Measurements from ENCODE around the gene BSDC1.
A peak's percentile ranks its signal among the peaks of the same experiment; 100 is the strongest.
"Not testable (repeated sequence)": the region's sequence is repeated elsewhere in the genome, so short reads cannot be mapped to it uniquely, and the experiment has no call there.

Gene BSDC1, protein sequence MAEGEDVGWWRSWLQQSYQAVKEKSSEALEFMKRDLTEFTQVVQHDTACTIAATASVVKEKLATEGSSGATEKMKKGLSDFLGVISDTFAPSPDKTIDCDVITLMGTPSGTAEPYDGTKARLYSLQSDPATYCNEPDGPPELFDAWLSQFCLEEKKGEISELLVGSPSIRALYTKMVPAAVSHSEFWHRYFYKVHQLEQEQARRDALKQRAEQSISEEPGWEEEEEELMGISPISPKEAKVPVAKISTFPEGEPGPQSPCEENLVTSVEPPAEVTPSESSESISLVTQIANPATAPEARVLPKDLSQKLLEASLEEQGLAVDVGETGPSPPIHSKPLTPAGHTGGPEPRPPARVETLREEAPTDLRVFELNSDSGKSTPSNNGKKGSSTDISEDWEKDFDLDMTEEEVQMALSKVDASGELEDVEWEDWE

DNA sequence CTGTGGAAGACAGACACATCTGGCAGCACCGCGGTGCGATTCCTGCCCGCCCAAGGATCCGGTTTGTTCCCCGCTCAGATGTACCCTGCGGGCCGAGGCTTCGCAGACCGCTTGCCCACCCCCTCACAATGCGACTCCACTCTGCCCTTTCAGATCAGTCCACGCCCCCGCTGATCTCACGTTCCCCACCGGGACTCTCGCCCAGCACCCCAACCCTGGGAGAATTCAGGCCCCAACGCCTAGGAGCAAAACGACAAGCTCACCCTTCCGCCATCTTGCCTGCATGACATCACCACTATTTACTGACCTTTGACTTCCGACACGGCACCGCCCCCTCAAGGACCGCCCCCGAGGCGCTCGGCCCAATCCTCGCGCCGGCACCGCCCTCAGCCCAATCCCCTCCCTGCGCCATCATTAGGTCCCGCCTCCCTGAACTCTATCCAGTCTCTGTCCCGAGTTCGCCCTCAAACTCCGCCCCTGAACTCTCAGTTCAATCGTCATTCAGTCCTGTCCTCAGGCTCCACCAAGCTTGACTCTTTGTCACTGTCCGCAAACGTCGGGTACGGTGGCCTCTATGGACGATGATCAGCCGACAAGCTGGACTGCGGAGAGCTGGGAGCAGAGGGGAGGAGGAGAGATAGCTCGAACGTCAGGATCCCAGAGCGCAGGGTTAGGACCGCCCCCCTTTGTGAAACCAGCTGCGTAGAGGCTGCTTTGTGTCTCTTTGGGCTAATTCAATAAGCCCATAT lies at the start of gene BSDC1:
BSDC1 (minus strand) TSS at position 301 of the 749 bp plus-strand sequence; CDS start at position 274, 27 bp downstream.
- peak; percentile 100 for DNase-seq

DNA sequence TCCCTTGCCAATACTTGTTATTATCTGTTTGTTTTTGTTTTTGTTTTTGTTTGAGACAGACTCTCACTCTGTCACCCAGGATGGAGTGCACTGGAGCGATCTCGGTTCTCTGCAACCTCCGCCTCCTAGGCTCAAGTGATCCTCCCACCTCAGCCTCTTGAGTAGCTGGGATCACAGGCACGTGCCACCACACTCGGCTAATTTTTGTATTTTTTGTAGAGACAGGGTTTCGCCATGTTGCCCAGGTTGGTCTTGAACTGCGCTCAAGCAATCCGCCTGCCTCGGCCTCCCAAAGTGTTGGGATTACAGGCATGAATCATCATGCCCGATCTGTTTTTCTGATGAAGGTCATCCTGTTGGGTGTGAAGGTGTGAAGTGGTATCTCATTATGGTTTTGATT lies 47.2 kb upstream of the BSDC1 start:
- not testable (repeated sequence) for DNase-seq

DNA sequence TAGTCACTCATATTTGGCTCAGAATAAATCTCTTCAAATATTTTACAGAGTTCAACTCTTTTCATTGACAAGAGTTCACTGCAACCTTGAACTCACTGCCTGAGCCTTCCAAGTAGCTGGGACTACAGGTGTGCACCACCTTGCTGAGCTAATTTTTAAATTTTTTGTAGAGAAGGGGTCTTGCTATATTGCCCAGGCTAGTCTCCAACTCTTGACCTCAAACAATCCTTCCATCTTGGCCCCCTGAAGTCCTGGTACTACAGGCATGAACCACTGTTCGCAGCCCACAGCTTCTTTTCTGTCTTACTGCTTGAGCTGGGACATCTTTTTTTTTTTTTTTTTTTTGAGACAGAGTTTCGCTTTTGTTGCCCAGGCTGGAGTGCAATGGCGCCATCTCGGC lies 44.5 kb upstream of the BSDC1 start:
- DNase-seq = not testable (repeated sequence)

DNA sequence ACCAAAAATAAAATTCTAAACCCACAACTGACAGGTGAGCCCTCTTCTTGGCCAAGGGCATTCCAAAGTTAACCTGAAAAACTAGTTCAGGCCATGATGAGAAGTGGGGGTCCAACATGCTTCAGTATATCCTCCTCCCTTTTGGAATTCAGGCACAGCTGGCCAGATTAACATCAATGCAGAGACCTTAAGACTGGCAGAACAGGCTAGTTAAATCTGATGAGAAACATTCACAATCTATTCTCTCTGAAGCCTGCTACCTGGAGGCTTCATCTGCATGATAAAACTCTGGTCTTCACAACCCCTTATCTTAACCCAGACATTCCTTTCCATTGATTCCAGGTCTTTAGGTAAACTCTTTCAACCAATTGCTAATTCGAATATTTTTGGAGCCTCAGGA lies 43.9 kb upstream of the BSDC1 start:
- DNase-seq = no peak

DNA sequence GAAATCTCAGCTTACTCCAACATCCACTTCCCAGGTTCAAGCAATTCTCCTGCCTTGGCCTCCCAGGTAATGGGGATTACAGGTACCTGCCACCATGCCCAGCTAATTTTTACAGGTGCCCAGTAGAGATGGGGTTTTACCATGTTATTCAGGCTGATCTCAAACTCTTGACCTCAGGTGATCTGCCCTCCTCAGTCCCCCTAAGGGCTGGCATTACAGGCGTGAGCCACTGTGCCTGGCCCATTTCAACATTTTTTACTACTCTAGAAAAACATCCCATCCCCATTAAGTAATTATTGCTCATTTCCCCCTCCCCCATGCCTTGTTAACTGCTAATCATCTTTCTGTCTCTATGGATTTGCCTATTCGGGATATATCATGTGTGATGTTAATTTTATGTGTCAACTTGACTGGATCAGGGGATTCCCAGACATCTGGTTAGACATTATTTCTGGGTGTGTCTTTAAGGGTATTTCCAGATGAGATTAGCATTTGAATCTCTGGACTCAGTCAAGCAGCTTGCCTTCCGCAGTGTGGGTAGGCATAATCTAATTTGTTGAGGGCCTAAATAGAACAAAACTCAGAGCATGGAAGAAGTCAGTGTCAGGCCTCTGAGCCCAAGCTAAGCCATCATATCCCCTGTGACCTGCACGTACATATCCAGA lies 37.6 kb upstream of the BSDC1 start:
- no peak for DNase-seq

DNA sequence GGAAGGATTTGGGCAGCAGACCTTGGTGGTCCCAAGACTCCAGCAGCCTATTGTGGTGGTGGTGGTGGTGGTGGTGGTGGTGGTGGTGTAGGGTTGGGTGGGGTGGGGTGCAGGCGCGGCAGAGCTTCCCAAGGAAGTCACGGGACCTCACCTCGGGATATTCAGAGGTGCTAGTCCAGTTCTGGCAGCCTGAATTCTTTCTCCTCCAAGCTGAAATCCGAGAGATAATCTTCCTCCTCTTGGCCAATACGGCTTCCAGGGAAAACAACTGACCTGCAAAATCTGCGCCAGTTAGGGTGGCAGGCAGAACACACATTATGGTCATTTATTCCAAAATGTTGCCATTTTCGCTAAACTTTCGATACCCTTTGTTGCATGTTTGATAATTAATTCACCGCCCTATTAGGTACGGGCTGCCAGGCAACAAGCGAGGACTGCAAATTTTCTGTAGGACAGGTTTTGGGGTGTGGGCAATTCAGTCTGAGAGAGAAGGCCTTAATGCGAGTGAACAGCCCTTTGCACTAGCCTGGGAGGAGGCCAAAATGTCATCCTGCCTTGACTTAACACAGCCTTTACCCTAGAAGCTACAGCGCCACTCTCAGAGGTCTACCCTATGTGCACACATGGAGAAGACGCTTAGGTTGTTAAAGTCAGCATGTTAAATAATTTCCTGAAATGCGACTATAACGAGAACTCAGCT lies 33.2 kb upstream of the BSDC1 start:
- DNase-seq = no peak

DNA sequence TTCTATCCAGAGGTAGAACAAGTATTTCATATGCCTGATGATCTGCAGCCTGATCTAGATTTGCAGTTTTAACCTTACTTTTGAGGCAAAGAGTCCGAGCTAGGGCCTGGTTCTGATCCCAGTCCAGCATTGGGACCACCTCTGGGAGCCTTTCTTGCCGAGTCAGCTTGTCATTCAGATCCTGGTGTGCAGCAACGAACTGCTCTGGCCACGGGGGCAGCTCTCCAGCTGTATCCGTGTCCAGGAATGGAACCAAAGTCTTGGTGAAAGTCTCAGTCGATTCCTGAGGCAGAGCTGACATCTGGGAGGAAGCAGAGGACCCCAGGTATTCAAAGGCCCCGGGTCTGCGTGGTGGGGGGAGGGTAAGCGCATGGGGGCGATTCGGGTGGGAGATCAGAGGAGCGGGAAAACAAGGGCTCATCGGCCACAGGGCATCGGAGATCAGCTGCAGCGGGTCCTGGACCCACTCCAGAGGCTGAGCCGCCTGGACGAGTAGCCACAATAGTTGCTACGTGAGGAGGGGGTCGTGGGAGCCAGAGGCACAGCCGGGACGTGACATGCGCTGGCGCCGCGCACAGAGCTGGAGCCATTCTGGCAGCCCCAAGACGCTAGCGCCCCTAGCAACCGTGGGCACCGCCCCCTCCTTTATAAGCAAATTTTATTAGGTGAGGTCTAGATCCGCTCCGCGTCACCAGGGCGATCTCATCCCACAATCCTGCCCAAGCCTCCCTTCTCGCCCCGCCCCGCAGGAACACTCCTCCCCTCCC lies 32.4 kb upstream of the BSDC1 start:
- no peak for DNase-seq

DNA sequence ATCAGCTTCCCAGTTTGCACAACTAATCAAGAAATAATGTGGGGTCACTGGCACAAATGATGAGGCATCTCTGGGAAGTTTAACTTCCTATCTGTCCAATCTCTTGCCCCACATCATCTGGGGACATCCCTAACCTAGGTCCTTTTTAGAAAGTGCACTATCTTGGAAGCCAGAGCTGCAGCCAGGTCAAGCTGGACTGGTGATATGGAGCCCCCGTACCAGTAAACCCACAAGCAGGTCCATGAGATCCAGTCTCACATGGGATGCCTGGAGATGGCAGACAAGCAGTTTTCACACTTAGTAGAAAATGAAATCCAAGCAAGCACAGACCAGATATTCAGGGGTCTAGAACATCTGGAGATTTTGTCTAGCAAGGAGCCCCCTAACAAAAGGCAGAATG lies 27.5 kb upstream of the BSDC1 start:
- no peak for DNase-seq

DNA sequence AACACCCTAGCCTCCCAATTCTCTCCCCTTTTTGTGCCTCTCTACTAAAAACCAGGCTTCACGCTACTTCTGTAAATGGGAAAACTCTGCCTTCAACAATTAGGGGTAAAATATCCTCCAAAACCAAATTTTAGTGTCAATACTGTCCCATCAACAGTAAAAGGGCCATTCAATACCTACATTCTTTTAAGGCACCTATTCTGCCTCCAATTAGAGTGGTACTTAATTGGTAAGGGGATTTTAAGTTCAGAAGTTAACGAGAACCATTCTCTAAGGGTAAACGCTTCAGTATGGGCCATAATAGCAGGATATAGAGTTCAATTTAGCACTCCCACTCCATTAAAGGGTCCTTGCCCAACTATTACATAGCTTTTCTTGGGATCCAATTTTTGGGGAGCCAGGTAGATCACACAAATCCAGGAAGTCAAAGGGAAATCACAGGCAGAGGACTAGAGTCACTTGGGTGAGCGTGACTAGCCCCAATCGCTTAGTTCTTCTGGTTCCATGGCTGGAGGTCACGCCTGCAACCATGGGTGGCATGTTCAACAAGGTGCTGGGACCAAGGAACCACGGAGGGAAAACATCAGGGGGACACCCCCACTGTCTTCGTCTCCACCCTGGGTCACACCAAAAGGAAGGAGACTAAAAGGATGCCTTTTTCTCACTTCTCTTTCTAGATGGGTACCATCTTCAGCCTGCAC lies 20.1 kb upstream of the BSDC1 start:
- no peak for DNase-seq

DNA sequence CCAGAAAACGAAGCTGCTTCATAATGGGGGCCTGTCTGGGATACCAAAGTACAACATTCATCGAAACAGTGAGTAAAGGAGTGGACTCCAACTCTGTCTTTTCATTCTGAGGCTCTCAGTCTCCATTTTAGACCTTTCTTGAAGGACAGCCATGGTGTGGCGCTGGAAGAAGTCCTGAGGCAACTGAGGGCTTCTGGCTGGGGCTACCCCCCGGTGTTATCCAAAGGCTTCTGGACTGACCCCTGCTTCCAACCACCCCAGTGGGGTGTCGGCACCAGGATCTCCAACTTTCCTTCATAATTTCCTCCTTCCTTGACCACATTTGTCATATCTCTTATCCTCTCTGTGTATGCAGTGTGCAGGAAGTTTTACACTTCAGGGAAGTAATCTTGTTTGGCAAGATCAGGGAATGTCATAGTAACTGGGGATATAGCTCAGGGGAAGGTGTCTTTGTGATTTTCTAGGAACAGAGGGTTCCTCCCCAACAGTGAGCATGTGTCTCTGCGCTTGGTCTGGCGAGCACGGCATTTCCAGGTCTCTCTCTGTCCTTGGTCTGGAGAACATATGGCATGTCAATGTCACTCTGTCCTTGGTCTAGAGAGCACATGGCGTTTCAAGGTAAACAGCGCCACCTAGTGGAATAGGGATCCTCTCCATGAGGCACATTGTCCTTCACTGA lies 19.4 kb upstream of the BSDC1 start:
- DNase-seq = peak; percentile 92

DNA sequence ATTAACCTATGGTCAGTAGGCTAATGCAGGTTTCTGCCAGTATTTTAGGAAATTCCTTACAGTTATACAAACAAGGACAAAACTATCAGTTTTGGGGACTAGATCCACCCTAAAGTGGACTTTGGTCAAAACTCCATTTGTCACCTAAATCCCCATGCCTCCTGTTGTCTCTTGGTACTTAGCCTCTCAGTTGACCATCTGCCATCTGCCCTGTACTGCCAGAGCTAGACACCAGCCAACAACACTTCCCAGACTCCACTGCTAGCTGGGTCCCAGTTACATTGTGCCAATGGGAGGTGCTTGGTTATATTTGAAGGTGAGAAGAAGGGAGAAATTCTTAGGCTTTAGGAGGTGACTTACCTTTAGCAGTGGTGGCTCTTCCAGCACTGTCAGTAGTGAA lies 17.0 kb upstream of the BSDC1 start:
- DNase-seq = no peak

DNA sequence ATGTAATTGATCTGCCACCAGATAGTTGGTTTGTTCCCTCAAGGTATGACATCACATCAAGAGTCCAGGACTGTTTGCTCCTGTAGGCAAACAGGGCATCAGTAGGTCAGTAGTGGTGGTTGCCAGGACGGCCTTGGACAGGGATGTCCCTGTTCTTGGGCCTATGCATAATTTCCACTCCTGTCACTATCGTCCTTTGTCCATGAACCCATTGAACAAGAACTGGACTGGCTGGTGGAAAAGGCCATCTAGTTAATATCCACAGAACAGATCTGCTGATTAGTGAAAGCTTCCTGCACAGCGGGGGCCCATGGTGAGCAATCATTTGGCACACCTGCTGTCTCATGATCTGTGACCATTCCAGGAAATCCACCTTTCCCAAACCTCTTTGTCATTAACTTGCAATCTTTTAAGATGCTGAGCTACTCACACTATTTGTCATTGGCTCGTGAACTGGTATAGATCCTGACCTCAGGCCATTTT lies 12.4 kb upstream of the BSDC1 start:
- no peak for DNase-seq

DNA sequence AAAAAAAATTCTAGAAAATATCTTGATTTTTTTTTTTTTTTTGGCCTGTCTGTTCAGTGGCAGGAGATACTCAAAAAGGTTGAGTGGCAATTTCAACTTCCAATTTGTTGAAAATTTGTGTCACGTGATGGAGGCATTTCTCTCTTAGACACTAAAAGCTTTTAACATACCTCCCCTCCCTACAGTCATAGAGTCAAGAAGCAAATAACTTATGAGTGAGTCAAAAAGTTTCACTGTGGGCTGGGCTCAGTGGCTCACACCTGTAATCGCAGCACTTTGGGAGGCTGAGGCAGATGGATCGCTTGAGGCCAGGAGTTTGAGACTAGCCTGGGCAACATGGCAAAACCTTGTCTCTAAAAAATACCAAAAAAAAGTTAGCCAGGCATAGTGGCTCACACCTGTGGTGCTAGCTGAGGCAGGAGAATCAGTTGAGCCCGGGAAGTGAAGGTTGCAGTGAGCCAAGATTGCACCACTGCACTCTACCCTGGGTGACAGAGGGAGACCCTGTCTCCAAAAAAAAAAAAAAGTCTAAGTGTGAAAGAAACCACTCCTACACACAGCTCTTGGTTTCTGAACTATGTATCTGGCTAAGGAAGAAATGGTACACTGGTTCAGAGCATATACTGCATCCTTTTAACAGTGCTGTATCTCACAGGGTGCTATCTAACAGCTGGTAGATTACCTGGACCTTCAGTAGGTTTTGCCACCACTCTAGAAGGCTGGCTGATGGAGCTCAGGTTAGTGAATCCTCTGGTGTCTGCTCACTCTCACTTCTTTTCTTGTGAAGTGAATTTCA lies 11.6 kb upstream of the BSDC1 start:
- no peak for DNase-seq

DNA sequence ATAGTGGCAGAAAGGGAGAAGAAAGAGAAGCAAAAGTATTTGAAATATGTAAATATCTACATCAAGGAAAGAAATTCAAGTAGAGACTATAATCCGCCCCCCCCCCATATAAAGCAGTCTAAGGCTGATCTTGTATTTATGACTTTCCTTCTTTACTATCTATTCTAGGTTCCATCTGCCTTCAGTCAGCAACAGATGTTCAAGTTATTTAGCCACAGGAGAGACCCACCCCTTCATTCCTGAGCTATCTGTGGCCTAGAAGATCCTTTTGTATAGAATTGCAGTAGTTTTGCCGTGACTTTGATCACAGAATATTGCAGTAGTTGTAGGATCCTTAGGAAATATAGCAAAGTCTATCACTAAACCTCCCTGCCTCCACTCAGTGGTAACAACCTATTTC lies 10.7 kb upstream of the BSDC1 start:
- DNase-seq = no peak

DNA sequence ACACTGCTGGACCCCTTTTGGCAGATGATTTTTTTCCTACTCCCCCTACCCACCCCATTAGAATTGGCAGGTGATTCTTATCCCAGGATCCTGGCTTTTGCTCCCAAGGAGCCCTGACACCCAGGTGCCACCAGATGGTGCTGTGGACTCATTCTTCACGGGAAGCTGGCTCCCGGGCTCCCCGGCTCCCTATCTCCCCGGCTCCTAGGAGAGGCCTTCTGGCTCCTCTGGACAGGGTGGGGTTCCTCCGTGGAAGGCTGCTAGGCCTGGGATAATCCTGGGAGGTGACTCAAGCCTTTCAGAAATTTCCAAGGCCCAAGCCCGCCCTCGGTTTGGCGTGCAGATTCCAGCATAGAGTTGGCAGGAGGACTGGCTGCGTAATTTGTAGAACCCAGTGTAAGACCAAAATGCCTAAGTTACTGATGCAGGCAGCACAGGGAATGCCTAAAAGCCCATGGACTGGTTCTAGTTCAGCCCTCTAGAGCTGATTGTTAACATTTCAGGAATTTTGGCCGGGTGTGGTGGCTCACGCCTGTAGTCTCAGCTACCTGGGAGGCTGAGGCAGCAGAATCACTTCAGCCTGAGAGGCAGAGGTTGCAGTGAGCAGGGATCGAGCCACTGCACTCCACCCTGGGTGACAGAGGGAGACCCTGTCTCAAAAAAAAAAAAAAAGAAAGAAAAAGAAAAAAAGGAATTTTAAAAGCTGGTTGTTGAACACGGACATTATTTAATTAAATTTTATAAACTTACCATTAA lies 6.8 kb upstream of the BSDC1 start:
- DNase-seq = peak; percentile 82

DNA sequence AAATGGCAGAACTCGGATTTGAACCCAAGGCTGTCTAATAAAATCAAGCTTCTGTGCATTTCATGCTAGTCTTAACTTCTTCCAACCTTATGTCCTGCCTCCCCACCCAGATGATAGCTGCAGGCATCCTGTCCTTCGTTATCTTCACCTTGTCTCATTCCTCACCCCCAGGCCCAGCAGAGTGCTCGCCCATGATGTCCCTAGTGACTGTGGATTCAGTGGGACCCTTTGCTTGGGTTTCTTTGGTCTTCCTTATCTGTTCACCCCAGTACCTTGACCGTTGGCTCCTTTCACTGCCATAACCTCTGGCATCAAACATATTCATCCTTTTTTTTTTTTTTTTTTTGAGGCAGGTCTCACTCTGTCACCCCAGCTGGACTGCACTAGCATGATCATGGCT lies 5.6 kb upstream of the BSDC1 start:
- peak; percentile 88 for DNase-seq

DNA sequence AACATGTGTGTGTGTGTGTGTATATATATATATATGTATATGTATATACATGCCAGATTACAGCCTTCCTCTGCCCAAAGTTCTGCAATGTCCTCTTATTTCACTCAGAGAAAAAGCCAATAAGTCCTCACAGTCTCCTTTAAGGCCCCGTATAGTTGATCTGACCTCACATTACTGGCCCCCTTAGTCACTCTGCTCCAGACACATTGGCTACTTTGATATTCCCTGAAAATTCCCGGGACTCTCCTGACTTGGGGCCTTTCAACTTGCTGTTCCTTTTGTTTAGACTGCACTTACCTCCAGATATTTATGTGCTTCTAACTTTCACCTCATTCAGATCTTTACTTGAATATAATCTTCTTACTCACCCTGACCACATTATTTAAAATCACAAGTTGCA lies 4.2 kb upstream of the BSDC1 start:
- DNase-seq = no peak

DNA sequence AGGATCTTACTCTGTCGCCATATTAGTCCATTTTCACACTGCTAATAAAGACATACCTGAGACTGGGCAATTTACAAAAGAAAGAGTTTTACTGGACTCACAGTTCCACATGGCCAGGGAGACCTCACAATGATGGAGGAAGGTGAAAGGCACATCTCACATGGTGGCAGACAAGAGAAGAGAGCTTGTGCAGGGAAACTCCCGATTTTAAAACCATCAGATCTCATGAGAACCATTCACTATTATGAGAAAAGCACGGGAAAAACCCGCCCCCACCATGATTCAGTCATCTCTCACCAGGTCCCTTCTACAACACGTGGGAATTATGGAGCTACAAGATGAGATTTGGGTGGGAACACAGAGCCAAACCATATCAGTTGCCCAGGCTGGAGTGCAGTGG lies 2.3 kb upstream of the BSDC1 start:
- DNase-seq = not testable (repeated sequence)

DNA sequence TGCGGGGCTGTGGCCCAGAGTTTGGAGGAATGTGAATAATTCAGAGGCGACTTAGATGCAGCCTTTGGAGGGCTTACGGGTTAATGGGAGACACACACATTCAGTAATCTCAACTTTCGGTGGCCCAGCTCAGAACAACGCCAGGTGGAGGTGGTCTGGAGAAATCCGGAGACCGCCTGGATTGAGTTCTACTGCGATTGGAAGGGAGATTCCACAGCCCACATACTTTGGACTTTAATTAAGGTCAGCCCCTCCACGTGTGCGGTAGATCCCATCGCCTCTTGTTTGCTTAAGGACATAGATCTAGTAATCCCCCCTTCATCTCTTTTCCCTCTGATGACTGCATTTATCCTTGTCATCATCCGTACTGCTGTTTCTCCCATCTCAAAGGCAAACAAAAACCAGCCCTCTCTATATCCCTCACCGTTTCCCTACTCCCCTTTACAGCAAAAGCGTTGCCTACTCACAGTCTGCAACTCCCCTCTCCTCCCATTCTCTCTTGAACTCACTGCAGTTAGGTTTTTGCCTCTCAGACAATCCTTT lies 720 bp upstream of the BSDC1 start:
- no peak for DNase-seq
